ENCODE results near the gene APIP. TPM values are rescaled to one million over a fixed set of nuclear protein-coding genes. Genes with fewer than 3 reads are reported as not detected.
"Not testable (repeated sequence)": the region's sequence is repeated elsewhere in the genome, so short reads cannot be mapped to it uniquely, and the experiment has no call there.

Gene APIP
- total and polyA plus RNA-seq, 2 of the 8 experiments (the other 6 are each of a cell fraction or from before 2014, with no cell fraction given): 10.4 to 25.7 TPM

DNA sequence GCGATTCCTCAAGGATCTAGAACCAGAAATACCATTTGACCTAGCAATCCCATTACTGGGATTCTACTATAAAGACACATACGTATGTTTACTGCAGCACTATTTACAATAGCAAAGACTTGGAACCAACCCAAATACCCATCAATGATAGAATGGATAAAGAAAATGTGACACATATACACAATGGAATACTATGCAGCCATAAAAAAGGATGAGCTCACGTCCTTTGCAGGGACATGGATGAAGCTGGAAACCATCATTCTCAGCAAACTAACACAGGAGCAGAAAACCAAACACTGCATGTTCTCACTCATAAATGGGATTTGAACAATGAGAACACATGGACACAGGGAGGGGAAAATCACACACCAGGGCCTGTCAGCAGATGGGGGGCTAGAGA lies 20.0 kb downstream of the APIP start:
- H2AK5ac ChIP-seq (ENCODE audit: low read depth, low read length); POLR2A ChIA-PET (ENCODE audit: partially characterized antibody); H4K20me1 ChIP-seq (replicated peaks in 1 of 2; ENCODE audit: control insufficient read depth in 1 of 2, insufficient read depth in 2 of 2, low read length in 2 of 2); H3K27me3 ChIP-seq (replicated peaks in 1 of 4; ENCODE audit: control insufficient read depth in 3 of 4, extremely low read depth in 1 of 4, insufficient read depth in 3 of 4, low read length in 3 of 4); CTCF ChIA-PET (ENCODE audit: partially characterized antibody); H3K18ac ChIP-seq (ENCODE audit: extremely low read depth, low read length); H3K4me1 ChIP-seq (replicated peaks in 1 of 4; ENCODE audit: control insufficient read depth in 3 of 4, insufficient read depth in 4 of 4, low read length in 3 of 4); H2BK20ac ChIP-seq (ENCODE audit: low read length); H3K79me1 ChIP-seq (ENCODE audit: low read depth, low read length); H3K56ac ChIP-seq (replicated peaks; ENCODE audit: insufficient read length, low read depth, low read length); H3K4me2 ChIP-seq (ENCODE audit: insufficient read depth in 1 of 2, low read depth in 2 of 2, low read length in 2 of 2); H2AFZ ChIP-seq (ENCODE audit: low read length); H4K91ac ChIP-seq (replicated peaks; ENCODE audit: insufficient read length, low read length); H4K5ac ChIP-seq (ENCODE audit: insufficient read length, low read depth, low read length); H2BK12ac ChIP-seq (ENCODE audit: low read depth, low read length); H2BK120ac ChIP-seq (replicated peaks; ENCODE audit: low read depth, low read length); H3K23me2 ChIP-seq (ENCODE audit: low read depth, low read length); H3K9ac ChIP-seq (replicated peaks in 1 of 4; ENCODE audit: extremely low read depth in 1 of 4, low read depth in 3 of 4, low read length in 3 of 4); FAIRE-seq; H4K8ac ChIP-seq (ENCODE audit: extremely low read depth, insufficient read depth, low read length); DNase-seq (ENCODE audit: low read depth in 1 of 2, low spot score in 2 of 2); H2BK15ac ChIP-seq (ENCODE audit: low read length); H3K27ac ChIP-seq (ENCODE audit: low read depth, low read length); H3K23ac ChIP-seq (ENCODE audit: insufficient read length); H3K4ac ChIP-seq (replicated peaks; ENCODE audit: insufficient read length, low read depth, low read length); H3K4me3 ChIP-seq (ENCODE audit: extremely low read depth in 1 of 4, insufficient read depth in 2 of 4, low read depth in 3 of 4, low read length in 4 of 4); H2BK5ac ChIP-seq (ENCODE audit: low read depth, low read length); H3K79me2 ChIP-seq (ENCODE audit: control insufficient read depth in 1 of 2, insufficient read depth in 2 of 2, low read length in 2 of 2); H3K14ac ChIP-seq (ENCODE audit: insufficient read length): not testable (repeated sequence)
- WGBS, 2 experiments (ENCODE audit: extremely low coverage in 1 of 2, insufficient coverage in 1 of 2, insufficient read length in 1 of 2, insufficient replicate concordance in 2 of 2, low coverage in 1 of 2, low lambda C conversion rate in 2 of 2, missing lambda C conversion rate in 1 of 2): 95% methylated on average over 3 of the region's 3 CpGs; no CpG with 5 or more reads in 1 of the 2 experiments
- Histone ChIP-seq H3K9me3 (ENCODE audit: insufficient read depth in 2 of 2, low read depth in 1 of 2, low read length in 1 of 2) (peaks cover 31 to 38% of the 10 kb centered on the region in 2 experiments), H3K36me3 (ENCODE audit: control insufficient read depth in 2 of 4, insufficient read depth in 4 of 4, low read length in 3 of 4) (peaks cover 0 to 12% (median 0%) of the 10 kb centered on the region in 4 experiments; a peak in 2 of 8 replicates)
